T-helper 1 cell treated with Interleukin-12 subunit alpha and Interleukin-12 subunit beta and Interleukin-4 antibody, amounts not matched to agents 30 μg/mL and 1 μg/mL, for 36 hours (primary cell): ENCODE measurements around the gene ADGRG3.

Experiments used
- H3K27ac Mint-ChIP-seq: one replicate; pipeline ENCODE4 v1.8.0; 2021; ENCODE audit warnings: mild to moderate bottlenecking, mixed read lengths
- H3K27me3 Mint-ChIP-seq: one replicate; pipeline ENCODE4 v1.8.0; 2021; ENCODE audit warnings: low read depth, mixed read lengths
- H3K36me3 Mint-ChIP-seq: one replicate; pipeline ENCODE4 v1.8.0; 2021; ENCODE audit warnings: low read depth, mixed read lengths
- H3K4me1 Mint-ChIP-seq: one replicate; pipeline ENCODE4 v1.8.0; 2021; ENCODE audit warnings: low read depth, mixed read lengths
- H3K4me3 Mint-ChIP-seq: one replicate; pipeline ENCODE4 v1.8.0; 2021; ENCODE audit warnings: mild to moderate bottlenecking, moderate library complexity, mixed read lengths
- H3K9me3 Mint-ChIP-seq: one replicate; pipeline ENCODE4 v1.8.0; 2021; ENCODE audit warnings: mixed read lengths

The ADGRG3 gene

GRCh38 chr16:57628008-57628781 is 39.9 kb upstream of the ADGRG3 start, which contains the start of gene ADGRG1:
Gene ADGRG1, plus strand, starts transcription at chr16:57628630. Its CDS starts 21,658 bp downstream, at chr16:57650288.
- Mint-ChIP-seq H3K9me3 (no peaks in the 10 kb centered on the region), H3K27ac (peak within 1 kb of the TSS; percentile 55), H3K4me3 (peak within 1 kb of the TSS; percentile 52), H3K36me3 (no peaks in the 10 kb centered on the region), H3K4me1 (peaks cover 14% of the 10 kb centered on the region), H3K27me3 (peaks cover 27% of the 10 kb centered on the region)

- Mint-ChIP-seq H3K27me3 (peaks cover 27% of the 10 kb centered on the region), H3K36me3 (no peaks in the 10 kb centered on the region), H3K27ac (no peak overlapping the region), H3K4me3 (peak overlapping the region; percentile 52), H3K4me1 (peaks cover 14% of the 10 kb centered on the region), H3K9me3 (no peaks in the 10 kb centered on the region)
Measured at GRCh38 chr16:57628783-57629293, 39.3 kb upstream of the ADGRG3 start.

GRCh38 chr16:57629516-57630406 is 38.3 kb upstream of the ADGRG3 start:
- Mint-ChIP-seq H3K4me1 (peaks cover 14% of the 10 kb centered on the region), H3K9me3 (no peaks in the 10 kb centered on the region), H3K27ac (no peak overlapping the region), H3K4me3 (no peak overlapping the region), H3K27me3 (peaks cover 27% of the 10 kb centered on the region), H3K36me3 (no peaks in the 10 kb centered on the region)

GRCh38 chr16:57630407-57630797 is 37.7 kb upstream of the ADGRG3 start:
- Mint-ChIP-seq H3K36me3 (no peaks in the 10 kb centered on the region), H3K27ac (no peak overlapping the region), H3K9me3 (no peaks in the 10 kb centered on the region), H3K4me3 (no peak overlapping the region), H3K27me3 (peaks cover 27% of the 10 kb centered on the region), H3K4me1 (peaks cover 14% of the 10 kb centered on the region)

- no peak overlapping the region for H3K4me3 Mint-ChIP-seq
- H3K9me3 Mint-ChIP-seq, result no peaks in the 10 kb centered on the region
- no peak overlapping the region for H3K27ac Mint-ChIP-seq
- peaks cover 34% of the 10 kb centered on the region for H3K27me3 Mint-ChIP-seq
- H3K4me1 Mint-ChIP-seq, result peaks cover 14% of the 10 kb centered on the region
- no peaks in the 10 kb centered on the region for H3K36me3 Mint-ChIP-seq
Measured at GRCh38 chr16:57630931-57631845, 36.9 kb upstream of the ADGRG3 start.

GRCh38 chr16:57632568-57632967 is 35.5 kb upstream of the ADGRG3 start:
- H3K36me3 Mint-ChIP-seq, result no peaks in the 10 kb centered on the region
- H3K9me3 Mint-ChIP-seq, result no peaks in the 10 kb centered on the region
- H3K4me1 Mint-ChIP-seq, result peaks cover 14% of the 10 kb centered on the region
- H3K27me3 Mint-ChIP-seq, result peaks cover 33% of the 10 kb centered on the region
- H3K4me3 Mint-ChIP-seq, result no peak overlapping the region
- H3K27ac Mint-ChIP-seq, result no peak overlapping the region

DNA sequence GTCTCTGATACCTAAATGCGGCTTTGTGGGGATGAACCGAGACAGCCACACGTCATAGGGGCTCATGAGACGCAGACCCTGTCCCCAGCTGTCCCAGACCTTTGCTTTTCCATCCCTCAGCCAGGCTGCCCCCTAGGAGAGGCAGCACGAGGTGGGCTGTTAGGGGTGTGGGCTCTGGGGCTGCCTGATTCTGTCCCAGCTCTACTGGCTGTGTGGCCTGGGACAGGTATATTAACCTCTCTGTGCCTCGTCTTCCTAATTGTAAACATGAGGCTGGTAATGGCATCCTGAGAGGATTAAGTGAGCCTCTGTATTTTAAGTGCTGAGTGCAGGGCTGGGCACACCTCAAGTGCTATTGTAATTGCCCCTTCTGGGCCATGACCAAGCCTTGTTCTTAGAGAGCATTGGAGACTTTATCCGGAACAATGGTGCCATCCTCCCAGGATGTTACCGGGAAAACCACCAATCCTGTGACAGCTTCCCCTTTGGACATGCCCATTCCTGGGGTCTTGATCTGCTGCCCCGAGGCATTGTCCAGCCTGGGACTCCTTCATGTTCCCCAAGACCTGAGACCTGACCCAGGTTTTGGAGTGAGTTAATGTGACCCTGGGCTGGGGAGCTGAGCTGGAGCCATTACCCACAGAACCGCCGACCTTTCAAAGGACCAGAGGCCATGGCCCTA is 34.6 kb upstream of the ADGRG3 start:
- Mint-ChIP-seq H3K4me1 (peaks cover 10% of the 10 kb centered on the region), H3K9me3 (no peaks in the 10 kb centered on the region), H3K27ac (no peak overlapping the region), H3K4me3 (no peak overlapping the region), H3K27me3 (peaks cover 39% of the 10 kb centered on the region), H3K36me3 (no peaks in the 10 kb centered on the region)

DNA sequence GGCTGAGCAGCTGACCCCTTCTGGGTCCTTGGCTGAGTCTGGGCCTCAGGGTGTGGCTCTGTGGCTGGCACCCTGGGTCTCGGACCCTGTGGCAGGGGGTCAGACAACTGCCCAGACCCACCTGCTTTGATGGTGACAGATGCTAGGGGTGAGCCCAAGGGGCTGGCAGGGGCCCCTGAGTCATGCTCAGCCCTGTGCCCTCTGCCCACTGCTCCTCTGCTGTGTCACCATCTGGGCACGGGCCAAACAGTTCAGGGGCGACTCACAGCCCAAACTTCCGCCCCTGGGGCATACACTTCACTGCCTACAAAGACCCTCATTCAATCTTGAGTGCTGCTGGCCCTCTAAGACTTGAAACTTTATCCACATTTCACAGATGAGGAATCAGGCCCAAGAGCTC is 33.9 kb upstream of the ADGRG3 start:
- Mint-ChIP-seq H3K36me3 (no peaks in the 10 kb centered on the region), H3K27me3 (peaks cover 34% of the 10 kb centered on the region), H3K4me1 (peaks cover 4% of the 10 kb centered on the region), H3K4me3 (no peak overlapping the region), H3K9me3 (no peaks in the 10 kb centered on the region), H3K27ac (no peak overlapping the region)

DNA sequence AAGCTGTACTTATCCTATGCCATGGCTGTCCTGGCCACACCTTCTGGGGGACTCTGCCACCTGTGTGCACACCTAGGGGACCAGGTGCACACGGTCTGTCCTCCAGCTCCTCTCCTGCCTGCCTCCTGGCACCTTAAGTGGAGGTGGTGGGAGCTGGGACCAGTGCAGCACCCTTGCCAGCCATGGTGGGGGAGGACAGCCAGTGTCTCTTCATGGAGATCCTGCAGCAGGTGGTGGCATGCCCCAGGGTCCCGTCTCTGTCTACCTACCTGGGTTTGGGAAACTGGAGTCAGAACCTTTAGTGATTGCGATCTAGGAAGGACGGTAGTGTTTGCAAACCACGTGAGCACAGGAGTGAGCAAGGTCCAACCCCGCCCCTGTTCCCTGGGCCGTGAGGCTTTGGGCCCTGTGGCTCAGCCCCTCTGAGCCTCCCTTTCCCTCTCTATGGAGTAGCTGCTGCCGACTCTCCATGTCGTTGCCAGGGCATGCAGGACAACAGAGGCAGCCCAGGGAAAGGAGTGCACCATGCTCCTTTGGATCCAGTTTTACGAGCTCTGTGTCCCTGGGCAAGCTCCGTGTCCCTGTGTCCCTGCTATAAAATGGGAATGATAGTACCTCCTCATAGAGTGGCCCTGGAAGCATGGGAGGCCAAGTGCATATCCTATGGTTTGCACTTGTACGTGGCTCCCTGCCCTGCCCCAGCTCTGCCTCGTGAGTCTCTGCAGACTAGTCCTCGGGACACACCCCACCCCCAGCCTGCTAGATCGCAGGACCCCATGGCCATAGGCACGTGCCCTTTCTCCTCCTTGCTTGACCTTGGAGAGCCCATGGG is 32.6 kb upstream of the ADGRG3 start:
- H3K27ac Mint-ChIP-seq, result no peak overlapping the region
- H3K4me1 Mint-ChIP-seq, result peaks cover under 1% of the 10 kb centered on the region
- no peak overlapping the region for H3K4me3 Mint-ChIP-seq
- peaks cover 29% of the 10 kb centered on the region for H3K27me3 Mint-ChIP-seq
- H3K9me3 Mint-ChIP-seq, result no peaks in the 10 kb centered on the region
- H3K36me3 Mint-ChIP-seq, result no peaks in the 10 kb centered on the region

GRCh38 chr16:57636184-57636583 is 31.9 kb upstream of the ADGRG3 start:
- Mint-ChIP-seq H3K4me3 (no peak overlapping the region), H3K27me3 (peaks cover 24% of the 10 kb centered on the region), H3K36me3 (no peaks in the 10 kb centered on the region), H3K9me3 (no peaks in the 10 kb centered on the region), H3K27ac (no peak overlapping the region), H3K4me1 (no peaks in the 10 kb centered on the region)

GRCh38 chr16:57637020-57637419 is 31.1 kb upstream of the ADGRG3 start:
- Mint-ChIP-seq H3K4me3 (no peak overlapping the region), H3K36me3 (no peaks in the 10 kb centered on the region), H3K27me3 (peaks cover 24% of the 10 kb centered on the region)

GRCh38 chr16:57637424-57637823 is 30.7 kb upstream of the ADGRG3 start:
- Mint-ChIP-seq H3K27ac (no peak overlapping the region), H3K4me3 (no peak overlapping the region), H3K27me3 (peaks cover 24% of the 10 kb centered on the region), H3K4me1 (no peaks in the 10 kb centered on the region), H3K9me3 (no peaks in the 10 kb centered on the region), H3K36me3 (no peaks in the 10 kb centered on the region)

More at GRCh38 chr16:57637020-57637419, 31.1 kb upstream of the ADGRG3 start:
- no peaks in the 10 kb centered on the region for H3K9me3 Mint-ChIP-seq
- H3K27ac Mint-ChIP-seq, result no peak overlapping the region
- H3K4me1 Mint-ChIP-seq, result no peaks in the 10 kb centered on the region

- no peaks in the 10 kb centered on the region for H3K36me3 Mint-ChIP-seq
- peaks cover 24% of the 10 kb centered on the region for H3K27me3 Mint-ChIP-seq
- no peaks in the 10 kb centered on the region for H3K9me3 Mint-ChIP-seq
- H3K4me1 Mint-ChIP-seq, result no peaks in the 10 kb centered on the region
- H3K27ac Mint-ChIP-seq, result no peak overlapping the region
- no peak overlapping the region for H3K4me3 Mint-ChIP-seq
Measured at GRCh38 chr16:57637965-57638364, 30.1 kb upstream of the ADGRG3 start.
